GM13977 (cell line): ENCODE data around the gene NAT16.

Experiments
- DNase-seq: peaks from one replicate; pipeline ENCODE4 v3.0.0; 2012; ENCODE audit warnings: low spot score
- CTCF ChIP-seq: IDR thresholded peaks from 2 replicates; pipeline ENCODE4 v1.5.1; 2012; ENCODE audit warnings: mild to moderate bottlenecking, control low read depth; ENCODE audit not compliant: insufficient read depth; ENCODE audit errors: extremely low read depth, missing control alignments
- in situ Hi-C: fragments of 300-500 bp; cut with MboI; formaldehyde crosslinking; loops from one replicate; pipeline ENCODE4 v1.12.0; 2022; ENCODE audit warnings: low sequenced_read_pairs, low pct_unique_long_range_greater_than_20kb, mixed read lengths, inconsistent platforms; ENCODE audit not compliant: unreplicated experiment

NAT16 gene

GRCh38 chr7:101180130-101180755 lies at the start of gene NAT16:
Gene NAT16, minus strand, starts transcription at chr7:101180293. Its CDS starts 5,486 bp downstream, at chr7:101174807.
- in situ Hi-C loops = no loop called here
- no peak for DNase-seq
- no peak for TF ChIP-seq CTCF

GRCh38 chr7:101226721-101227120 lies 46.6 kb upstream of the NAT16 start:
- in situ Hi-C loops = no loop called here
- TF ChIP-seq CTCF = no peak
- no peak for DNase-seq

GRCh38 chr7:101225650-101226049 lies 45.6 kb upstream of the NAT16 start:
- in situ Hi-C loops = no loop called here
- no peak for TF ChIP-seq CTCF
- no peak for DNase-seq

DNA sequence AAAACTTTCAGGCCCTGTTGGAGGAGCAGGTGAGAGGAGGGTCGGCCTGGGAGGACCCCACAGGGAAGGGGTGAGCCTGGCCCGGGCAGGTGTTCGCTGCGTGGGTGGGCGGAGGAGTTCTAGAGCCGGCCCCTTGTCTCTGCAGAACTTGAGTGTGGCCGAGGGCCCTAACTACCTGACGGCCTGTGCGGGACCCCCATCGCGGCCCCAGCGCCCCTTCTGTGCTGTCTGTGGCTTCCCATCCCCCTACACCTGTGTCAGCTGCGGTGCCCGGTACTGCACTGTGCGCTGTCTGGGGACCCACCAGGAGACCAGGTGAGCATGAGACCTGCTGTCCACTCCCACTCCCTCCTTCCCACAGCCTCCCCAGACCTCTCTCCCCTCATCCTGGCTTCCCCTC lies 43.4 kb upstream of the NAT16 start:
- TF ChIP-seq CTCF = no peak
- in situ Hi-C loops = no loop called here
- DNase-seq = no peak

GRCh38 chr7:101222275-101222830 lies 42.3 kb upstream of the NAT16 start:
- in situ Hi-C loops = no loop called here
- TF ChIP-seq CTCF = no peak
- no peak for DNase-seq

DNA sequence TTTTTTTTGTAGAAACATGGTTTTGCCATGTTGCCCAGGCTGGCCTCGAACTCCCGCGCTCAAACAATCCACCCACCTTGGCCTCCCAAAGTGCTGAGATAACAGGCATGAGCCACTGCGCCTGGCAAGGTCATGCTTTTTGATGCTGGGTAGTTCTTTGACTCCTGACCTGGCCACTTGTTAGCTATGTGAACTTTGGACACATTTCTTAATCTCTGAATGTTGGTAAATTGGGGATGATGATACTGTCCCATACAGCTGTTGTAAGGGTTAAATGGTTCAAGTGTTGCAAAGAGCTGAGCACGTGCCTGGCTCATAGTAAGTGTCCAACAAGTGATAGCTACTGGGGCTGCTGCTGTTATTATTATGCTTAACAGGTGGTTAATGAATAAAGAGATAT lies 40.2 kb upstream of the NAT16 start:
- no peak for TF ChIP-seq CTCF
- in situ Hi-C loops = no loop called here
- no peak for DNase-seq
